HEK293T (cell line): ENCODE measurements around the gene RHOB.

Experiments
- CTCF ChIA-PET: fragments of 350-600 bp; formaldehyde crosslinking; extraction: SDS; loops from one replicate; lab custom pipeline; 2021; ENCODE audit warnings: antibody characterized with exemption, inconsistent platforms; lab: Yijun Ruan, JAX
- POLR2A ChIA-PET: fragments of 350-600 bp; formaldehyde crosslinking; extraction: SDS; loops from one replicate; lab custom pipeline; 2020; ENCODE audit warnings: antibody characterized with exemption, inconsistent platforms; lab: Yijun Ruan, JAX
- DNase-seq: peaks from one replicate; pipeline ENCODE4 v3.0.0; 2012; ENCODE audit warnings: mixed read lengths; ENCODE audit errors: extremely low spot score
- ARNT ChIP-seq: fragments of 450-650 bp; IDR thresholded peaks from 2 replicates; pipeline ENCODE4 v1.6.1; 2017; ENCODE audit warnings: mild to moderate bottlenecking
- BHLHE40 ChIP-seq: fragments of 450-650 bp; IDR thresholded peaks from 2 replicates; pipeline ENCODE4 v1.6.1; 2016; ENCODE audit warnings: mild to moderate bottlenecking, moderate library complexity, borderline replicate concordance
- CTBP1 ChIP-seq: fragments of 450-650 bp; IDR thresholded peaks from 2 replicates; pipeline ENCODE4 v1.6.1; 2016; ENCODE audit warnings: borderline replicate concordance
- ELF4 ChIP-seq: fragments of 450-650 bp; IDR thresholded peaks from 2 replicates; pipeline ENCODE4 v1.6.1; 2017; ENCODE audit warnings: antibody characterized with exemption
- FOXA1 ChIP-seq: fragments of 450-650 bp; IDR thresholded peaks from 2 replicates; pipeline ENCODE4 v1.6.1; 2016; ENCODE audit warnings: mild to moderate bottlenecking
- FOXK2 ChIP-seq: fragments of 450-650 bp; IDR thresholded peaks from 2 replicates; pipeline ENCODE4 v1.6.1; 2016; ENCODE audit warnings: mild to moderate bottlenecking
- FOXM1 ChIP-seq: fragments of 450-650 bp; IDR thresholded peaks from 2 replicates; pipeline ENCODE4 v1.6.1; 2017; ENCODE audit warnings: mild to moderate bottlenecking, borderline replicate concordance
- HDGF ChIP-seq: fragments of 450-650 bp; IDR thresholded peaks from 2 replicates; pipeline ENCODE4 v1.6.1; 2017; ENCODE audit warnings: antibody characterized with exemption, borderline replicate concordance
- L3MBTL2 ChIP-seq: fragments of 450-650 bp; conservative IDR thresholded peaks from 2 replicates; pipeline ENCODE4 v1.6.1; 2016; ENCODE audit warnings: mild to moderate bottlenecking
- LEF1 ChIP-seq: fragments of 450-650 bp; IDR thresholded peaks from 2 replicates; pipeline ENCODE4 v1.6.1; 2017; ENCODE audit warnings: mild to moderate bottlenecking, borderline replicate concordance
- NFRKB ChIP-seq: fragments of 450-650 bp; IDR thresholded peaks from 2 replicates; pipeline ENCODE4 v1.6.1; 2016; ENCODE audit warnings: mild to moderate bottlenecking, moderate library complexity
- SP1 ChIP-seq: fragments of 450-650 bp; IDR thresholded peaks from 2 replicates; pipeline ENCODE4 v1.6.1; 2017
- SUZ12 ChIP-seq: fragments of 450-650 bp; IDR thresholded peaks from 2 replicates; pipeline ENCODE4 v1.6.1; 2016; ENCODE audit warnings: mild to moderate bottlenecking
- ZNF384 ChIP-seq: fragments of 450-650 bp; IDR thresholded peaks from 2 replicates; pipeline ENCODE4 v1.6.1; 2016
- TF ChIP-seq, protein P1 (sequence below): fragments of 450-650 bp; IDR thresholded peaks from 2 replicates; pipeline ENCODE4 v1.6.1; 2016

Gene RHOB

GRCh38 chr2:20487030-20487391 lies 40.1 kb downstream of the RHOB start:
- no peak for DNase-seq
- CTCF ChIA-PET: interaction anchor here (1.0 kb wide), 1 partner anchor 108 kb away, joined by 3 read pairs; no protein-coding TSS in a partner anchor
- POLR2A ChIA-PET: interaction anchor here (3.3 kb wide), 1 partner anchor 40 kb away, joined by 16 read pairs; the partner anchor contains the start of gene RHOB
- no peak for TF ChIP-seq SP1
- no peak for TF ChIP-seq FOXM1
- TF ChIP-seq NFRKB: no peak
- TF ChIP-seq HDGF: no peak
- TF ChIP-seq LEF1: no peak

- CTCF ChIA-PET: no interaction called here
- POLR2A ChIA-PET: no interaction called here
- no peak for DNase-seq
- TF ChIP-seq L3MBTL2: no peak
- TF ChIP-seq, protein P1, sequence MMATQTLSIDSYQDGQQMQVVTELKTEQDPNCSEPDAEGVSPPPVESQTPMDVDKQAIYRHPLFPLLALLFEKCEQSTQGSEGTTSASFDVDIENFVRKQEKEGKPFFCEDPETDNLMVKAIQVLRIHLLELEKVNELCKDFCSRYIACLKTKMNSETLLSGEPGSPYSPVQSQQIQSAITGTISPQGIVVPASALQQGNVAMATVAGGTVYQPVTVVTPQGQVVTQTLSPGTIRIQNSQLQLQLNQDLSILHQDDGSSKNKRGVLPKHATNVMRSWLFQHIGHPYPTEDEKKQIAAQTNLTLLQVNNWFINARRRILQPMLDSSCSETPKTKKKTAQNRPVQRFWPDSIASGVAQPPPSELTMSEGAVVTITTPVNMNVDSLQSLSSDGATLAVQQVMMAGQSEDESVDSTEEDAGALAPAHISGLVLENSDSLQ: no peak
- no peak for TF ChIP-seq FOXA1
- TF ChIP-seq ELF4: no peak
- no peak for TF ChIP-seq FOXK2
- no peak for TF ChIP-seq LEF1
- TF ChIP-seq SP1: no peak
- no peak for TF ChIP-seq HDGF
- TF ChIP-seq SUZ12: no peak
- no peak for TF ChIP-seq FOXM1
- TF ChIP-seq BHLHE40: no peak
These were observed 40.7 kb downstream of the RHOB start for GRCh38 chr2:20487392-20488174.

DNA sequence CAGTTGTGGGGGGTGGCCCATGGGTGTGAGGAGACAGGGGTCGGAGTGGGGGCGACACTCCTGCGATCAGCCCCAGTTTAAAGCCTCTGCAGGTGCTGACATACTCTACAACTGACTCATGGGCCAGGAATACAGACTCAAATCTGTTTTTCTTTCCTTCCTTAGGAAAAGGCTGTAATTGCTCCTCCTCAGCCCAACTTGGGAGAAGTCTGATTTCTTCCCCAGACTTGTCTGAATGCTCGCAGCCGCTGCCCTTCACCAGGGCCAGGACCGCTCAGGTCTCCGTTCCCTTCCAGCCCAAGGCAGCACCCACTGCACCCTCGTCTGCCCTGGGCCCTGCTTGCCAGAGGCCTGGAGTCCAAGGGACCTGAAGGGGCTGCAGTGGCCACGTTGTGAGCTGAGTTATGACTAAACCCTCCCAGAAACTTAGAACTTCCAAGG lies 41.3 kb downstream of the RHOB start:
- no peak for TF ChIP-seq SP1
- no peak for TF ChIP-seq BHLHE40
- TF ChIP-seq CTBP1: no peak
- TF ChIP-seq, protein P1: no peak
- TF ChIP-seq ZNF384: no peak
- TF ChIP-seq ARNT: no peak
- TF ChIP-seq ELF4: no peak
- TF ChIP-seq NFRKB: no peak
- TF ChIP-seq FOXM1: no peak
- TF ChIP-seq FOXA1: no peak
- TF ChIP-seq HDGF: no peak
- TF ChIP-seq SUZ12: no peak
- TF ChIP-seq FOXK2: no peak
- no peak for TF ChIP-seq L3MBTL2
- ChIA-PET POLR2A (no interaction called here), CTCF (no interaction called here)
- no peak for DNase-seq

DNA sequence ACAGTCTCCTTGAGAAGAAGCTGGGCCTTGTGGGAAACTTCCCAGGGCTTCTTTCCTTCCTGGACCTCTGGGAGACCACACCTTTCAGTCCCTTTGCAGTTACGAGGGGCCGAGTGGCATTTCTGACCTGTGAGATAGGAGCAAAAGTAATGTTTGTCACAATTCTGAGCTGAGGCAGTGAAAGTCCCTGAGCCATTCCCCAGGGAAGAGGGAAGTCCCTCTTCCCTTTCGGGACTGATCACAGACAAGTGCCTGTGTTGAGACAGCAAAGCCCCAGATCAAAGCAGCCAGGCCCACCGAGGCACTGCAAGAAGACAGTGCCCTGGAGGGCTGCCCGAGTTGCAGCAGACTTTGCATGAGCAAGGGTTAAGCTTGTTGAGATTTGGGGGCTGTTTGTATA lies 41.9 kb downstream of the RHOB start:
- TF ChIP-seq ELF4 (no peak), FOXM1 (no peak), FOXK2 (no peak), ZNF384 (no peak), BHLHE40 (no peak), SUZ12 (no peak), ARNT (no peak), SP1 (no peak), LEF1 (no peak)
- TF ChIP-seq, protein P1: no peak
- no peak for DNase-seq
- CTCF ChIA-PET: interaction anchor here (0.7 kb wide), 1 partner anchor 41 kb away, joined by 3 read pairs; no protein-coding TSS in a partner anchor
- POLR2A ChIA-PET: interaction anchor here (0.9 kb wide), 1 partner anchor 42 kb away, joined by 5 read pairs; the partner anchor contains the start of gene RHOB

- POLR2A ChIA-PET: interaction anchor here (0.8 kb wide), 1 partner anchor 43 kb away, joined by 3 read pairs; no protein-coding TSS in a partner anchor
- CTCF ChIA-PET: interaction anchor here (0.6 kb wide), 1 partner anchor 25 kb away, joined by 3 read pairs; no protein-coding TSS in a partner anchor
- DNase-seq: no peak
- no peak for TF ChIP-seq BHLHE40
These were observed 43.7 kb downstream of the RHOB start for GRCh38 chr2:20490300-20491181.
